Choroid plexus epithelial cell (primary cell): ENCODE measurements around the gene MAP4K4.

Experiments used
- DNase-seq: peaks from one replicate; pipeline ENCODE4 v3.0.0-alpha.2; 2010; ENCODE audit warnings: low read depth
- H3K4me3 ChIP-seq: 2 replicates; pipeline ENCODE4 v1.5.1; 2011; ENCODE audit warnings: low read depth, mild to moderate bottlenecking, control low read depth, low read length, moderate library complexity
- CTCF ChIP-seq: conservative IDR thresholded peaks from 2 replicates; pipeline ENCODE4 v1.5.1; 2011; ENCODE audit warnings: low read depth, mild to moderate bottlenecking, control low read depth, inconsistent platforms, low read length, moderate library complexity

MAP4K4 gene

DNA sequence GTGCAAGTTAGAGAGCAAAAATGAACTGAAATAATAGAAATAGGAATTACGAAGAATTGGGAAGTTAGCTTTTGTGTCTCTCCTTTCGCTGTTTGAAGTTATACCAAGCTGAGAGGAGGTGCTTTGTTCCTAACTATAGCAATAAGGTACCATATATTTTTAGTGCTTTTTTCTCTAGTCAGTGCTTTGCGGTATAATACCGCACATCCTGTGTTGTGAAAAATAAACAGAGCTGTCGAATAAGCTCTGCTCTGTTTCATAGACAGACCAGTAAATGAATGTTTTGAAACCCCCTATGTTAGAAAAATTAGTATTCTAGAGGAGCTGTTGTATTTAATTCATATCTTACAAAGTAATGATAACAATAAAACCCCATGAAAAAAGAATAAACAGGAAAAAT, 130.8 kb downstream of the MAP4K4 start:
- peak; percentile 52 for DNase-seq

DNA sequence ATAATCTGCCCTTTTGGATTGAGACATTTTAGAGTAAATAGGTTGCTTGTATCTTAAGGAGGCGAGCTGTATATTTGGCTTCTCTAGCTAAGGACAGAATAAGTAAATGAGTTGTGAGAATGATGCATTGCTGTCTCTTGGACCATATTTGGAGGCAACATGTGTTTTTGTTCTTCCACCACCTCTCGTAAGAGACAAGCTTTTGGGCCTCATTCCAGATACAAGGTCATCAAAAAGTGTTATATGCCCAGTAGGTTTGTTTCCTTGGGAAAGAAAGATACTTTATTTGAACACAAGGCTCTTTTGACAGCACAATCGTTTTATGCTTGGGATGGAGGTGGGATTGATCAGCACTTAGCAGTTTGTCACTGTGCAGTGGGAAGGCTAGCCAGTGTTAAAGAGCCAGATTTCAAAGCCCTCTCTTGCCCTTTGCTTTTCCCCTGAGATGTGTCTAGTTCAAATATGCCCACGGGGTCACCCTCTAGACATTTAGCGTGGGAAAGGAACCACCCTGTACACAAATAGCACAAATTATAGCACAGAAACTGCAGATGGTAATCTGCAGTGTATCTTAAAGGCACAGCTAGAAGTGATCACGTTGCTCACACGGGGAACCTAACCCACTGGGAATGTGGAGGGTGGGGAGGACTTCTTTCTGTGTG, 131.3 kb downstream of the MAP4K4 start:
- DNase-seq = peak; percentile 66
- TF ChIP-seq CTCF = no peak
- no peak overlapping the region for H3K4me3 ChIP-seq

More for the DNA sequence above, 130.8 kb downstream of the MAP4K4 start:
- H3K4me3 ChIP-seq = no peak overlapping the region
- no peak for TF ChIP-seq CTCF

DNA sequence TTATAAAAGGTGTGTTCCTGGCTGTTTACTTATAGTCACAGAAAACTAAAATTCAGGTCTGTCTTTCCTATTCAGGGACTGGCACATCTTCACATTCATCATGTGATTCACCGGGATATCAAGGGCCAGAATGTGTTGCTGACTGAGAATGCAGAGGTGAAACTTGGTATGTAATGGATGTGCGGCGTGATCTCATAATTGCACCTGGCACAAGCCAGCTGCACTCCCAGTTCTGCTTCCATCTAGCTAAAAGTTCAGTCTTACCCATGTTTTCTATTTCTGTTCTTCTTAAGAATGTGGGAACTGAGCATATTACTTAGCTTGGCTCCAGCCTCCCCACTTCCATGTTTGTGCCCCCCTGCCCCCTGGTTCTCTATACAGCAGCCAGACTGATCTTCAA, 131.9 kb downstream of the MAP4K4 start:
- H3K4me3 ChIP-seq = no peak overlapping the region
- peak; percentile 50 for DNase-seq
- TF ChIP-seq CTCF = no peak

DNA sequence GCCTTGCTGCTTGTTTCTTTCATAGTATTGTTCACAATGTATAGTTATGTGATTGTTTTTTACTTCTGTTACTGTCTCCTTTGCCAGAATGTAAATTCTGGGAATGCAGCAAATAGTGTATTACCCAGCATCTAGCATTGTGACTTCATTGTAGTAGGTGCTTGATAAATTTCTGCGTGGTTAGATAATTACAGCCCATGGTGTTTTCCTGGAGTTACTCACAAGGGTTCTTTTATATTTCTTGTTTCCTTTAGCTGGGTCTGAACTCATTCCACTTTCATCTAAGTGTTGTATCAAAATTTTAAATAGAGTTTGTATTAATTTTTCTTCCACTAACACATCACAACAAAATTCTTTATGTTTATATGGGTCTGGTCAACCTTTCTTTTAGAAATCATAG, 132.6 kb downstream of the MAP4K4 start:
- no peak for TF ChIP-seq CTCF
- DNase-seq = peak; percentile 30
- H3K4me3 ChIP-seq = no peak overlapping the region

GRCh38 chr2:101830555-101830954, 133.0 kb downstream of the MAP4K4 start:
- TF ChIP-seq CTCF = no peak
- DNase-seq = peak; percentile 94
- H3K4me3 ChIP-seq = no peak overlapping the region

- H3K4me3 ChIP-seq = no peak overlapping the region
- DNase-seq = peak; percentile 90
- peak; percentile 89 for TF ChIP-seq CTCF
These were observed 133.9 kb downstream of the MAP4K4 start for GRCh38 chr2:101831351-101831865.

DNA sequence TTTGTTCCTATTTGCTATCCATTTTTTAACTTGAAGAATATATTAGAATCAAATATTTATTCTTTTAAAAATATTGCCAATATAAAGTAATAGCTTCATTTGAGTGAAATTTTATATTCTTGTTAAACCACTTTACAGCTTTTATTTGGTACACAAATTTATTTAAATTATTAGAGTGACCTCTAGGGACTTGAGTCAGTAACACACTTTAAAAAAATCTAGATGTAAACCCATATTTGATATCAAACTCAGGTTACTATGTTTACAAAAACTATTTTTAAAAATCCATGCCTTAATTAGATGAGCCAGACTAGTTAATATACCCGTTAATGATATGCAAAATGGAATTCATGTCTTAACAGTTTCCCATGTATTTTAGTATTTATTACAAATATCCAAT, 134.6 kb downstream of the MAP4K4 start:
- no peak overlapping the region for H3K4me3 ChIP-seq
- TF ChIP-seq CTCF = peak; percentile 31
- DNase-seq = peak; percentile 32
